ENCODE measurements around the gene HLA-DPB1.
A peak's percentile ranks its signal among the peaks of the same experiment; 100 is the strongest.

HLA-DPB1 gene

DNA sequence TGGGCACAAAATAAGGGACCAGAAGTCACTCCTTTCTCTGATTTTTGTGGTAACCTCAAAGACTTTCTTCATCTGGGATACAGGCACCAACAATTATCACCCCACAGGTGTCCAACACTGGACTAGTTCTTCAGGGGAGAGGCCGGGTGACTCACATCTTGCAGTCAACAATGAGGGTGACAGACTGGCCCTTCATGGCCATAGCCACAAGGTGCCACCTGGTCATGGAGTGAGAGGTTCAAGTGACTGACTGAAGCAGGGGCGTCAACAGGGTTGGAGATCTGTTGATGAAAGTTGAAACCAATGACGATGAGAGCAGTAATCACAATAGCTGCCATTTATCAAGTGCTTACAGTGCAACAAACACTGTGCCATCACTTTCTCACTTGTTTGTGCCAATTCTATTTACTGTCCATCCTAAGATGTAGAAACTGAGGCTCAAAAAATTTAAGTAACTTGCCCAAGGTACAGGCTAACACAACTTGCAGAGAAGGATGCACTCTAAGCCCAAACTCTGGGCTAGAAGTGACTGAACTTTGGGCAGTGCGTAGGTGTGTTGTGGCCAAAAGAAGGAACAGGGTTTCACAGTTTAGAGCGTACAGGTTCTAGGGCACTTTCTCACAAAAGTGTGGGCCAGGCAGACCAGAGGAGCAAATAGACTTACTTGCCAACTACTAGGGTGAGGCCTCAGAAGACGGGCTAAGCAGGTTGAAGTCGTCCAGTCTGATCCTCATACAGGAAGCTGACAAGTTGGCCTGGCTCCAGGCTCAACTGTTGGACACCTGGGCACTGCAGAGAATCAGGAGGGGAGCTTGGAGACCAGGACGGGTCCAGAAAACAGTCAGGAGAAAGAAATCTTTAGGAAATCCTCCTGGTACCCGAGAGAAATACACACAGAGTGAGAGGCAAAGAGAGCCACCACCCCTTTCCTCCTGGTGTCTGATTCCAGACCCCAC lies 30.4 kb downstream of the HLA-DPB1 start:
- ATAC-seq (peak; percentile 64), DNase-seq (ENCODE audit: low spot score in 2 of 2) (peak in 1 of 2 donors; percentile 46)
- Mint-ChIP-seq H3K9me3 (no peaks in the 10 kb centered on the region), H3K36me3 (no peaks in the 10 kb centered on the region), H3K4me1 (peaks cover 10% of the 10 kb centered on the region), H3K4me3 (no peak overlapping the region), H3K27ac (peak overlapping the region; percentile 10)

- no peaks in the 10 kb centered on the region for H3K9me3 Mint-ChIP-seq
- no peaks in the 10 kb centered on the region for H3K36me3 Mint-ChIP-seq
- ATAC-seq (no peak), DNase-seq (ENCODE audit: low spot score in 2 of 2) (no peak)
- no peak overlapping the region for H3K4me3 Mint-ChIP-seq
- no peak overlapping the region for H3K27ac Mint-ChIP-seq
- H3K4me1 Mint-ChIP-seq: peaks cover 10% of the 10 kb centered on the region
Measured at GRCh38 chr6:33107641-33108040, 31.9 kb downstream of the HLA-DPB1 start.

DNA sequence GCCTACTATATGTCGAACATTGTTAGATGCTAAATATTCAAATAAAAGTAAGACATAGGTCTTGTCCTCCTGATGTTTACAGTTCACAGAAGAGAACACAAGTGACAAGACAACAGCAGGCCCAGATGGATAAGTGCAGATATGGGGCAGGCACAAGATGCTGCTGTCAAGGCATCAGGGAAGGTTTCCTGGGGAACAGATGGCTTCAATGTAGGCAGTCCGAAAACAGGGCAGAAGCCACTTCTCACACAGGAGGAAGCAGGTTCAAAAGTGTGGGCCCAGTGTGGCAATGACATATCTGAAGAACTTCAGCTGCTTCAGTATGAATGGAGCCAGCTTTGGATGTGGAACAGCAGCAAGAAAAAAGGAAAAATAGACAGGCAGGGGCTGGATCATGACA lies 32.5 kb downstream of the HLA-DPB1 start:
- Mint-ChIP-seq H3K4me3 (no peak overlapping the region), H3K9me3 (no peaks in the 10 kb centered on the region), H3K27ac (no peak overlapping the region), H3K36me3 (no peaks in the 10 kb centered on the region), H3K4me1 (peaks cover 10% of the 10 kb centered on the region)
- ATAC-seq (no peak), DNase-seq (ENCODE audit: low spot score in 2 of 2) (peak in 1 of 2 donors; percentile 33)

DNA sequence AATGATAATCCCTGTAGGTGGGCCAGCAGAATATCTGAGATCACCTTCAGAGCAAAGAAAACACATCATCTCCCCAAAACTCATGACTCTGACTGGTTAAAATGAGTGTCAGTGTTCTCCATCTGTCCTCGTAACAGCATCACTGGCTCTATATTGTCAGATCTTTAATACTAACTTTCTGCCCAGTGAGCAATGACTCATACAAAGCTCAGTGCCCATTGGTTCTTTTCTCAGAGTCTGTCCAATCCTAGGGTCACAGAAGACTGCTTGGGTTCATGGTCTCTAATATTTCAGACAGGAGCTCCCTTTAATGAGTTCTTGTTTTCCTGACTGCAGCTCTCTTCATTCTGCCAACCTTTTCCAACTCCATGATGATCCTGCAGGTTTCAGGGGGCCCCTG lies 36.4 kb downstream of the HLA-DPB1 start:
- no peaks in the 10 kb centered on the region for H3K9me3 Mint-ChIP-seq
- DNase-seq (ENCODE audit: low spot score in 2 of 2) (peak in 1 of 2 donors; percentile 52), ATAC-seq (peak; percentile 94)
- H3K27ac Mint-ChIP-seq: no peak overlapping the region
- H3K4me1 Mint-ChIP-seq: peaks cover 9% of the 10 kb centered on the region
- H3K36me3 Mint-ChIP-seq: no peaks in the 10 kb centered on the region
- H3K4me3 Mint-ChIP-seq: no peak overlapping the region

DNA sequence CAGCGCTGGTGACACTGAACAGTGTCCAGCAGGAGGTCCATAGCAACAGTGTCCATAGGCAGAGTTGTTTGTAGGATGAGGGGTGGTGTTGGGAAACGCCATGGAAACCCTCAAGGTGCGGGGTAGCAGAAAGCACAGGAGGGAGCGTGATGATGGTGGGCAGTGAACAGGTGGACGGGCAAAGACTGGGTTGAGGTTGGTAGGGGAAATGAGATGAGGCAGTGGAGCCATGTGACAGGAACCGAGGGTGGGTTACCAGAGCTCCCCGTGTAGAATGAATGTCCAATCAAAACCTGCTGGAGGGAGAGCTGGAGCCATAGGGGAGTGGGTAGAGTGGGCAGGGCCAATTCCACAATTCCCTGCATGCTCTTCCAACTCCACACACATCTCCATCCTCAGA lies 38.0 kb downstream of the HLA-DPB1 start:
- no peaks in the 10 kb centered on the region for H3K36me3 Mint-ChIP-seq
- no peak for ATAC-seq
- H3K4me3 Mint-ChIP-seq: no peak overlapping the region
- H3K4me1 Mint-ChIP-seq: peaks cover 17% of the 10 kb centered on the region
- H3K9me3 Mint-ChIP-seq: no peaks in the 10 kb centered on the region
- H3K27ac Mint-ChIP-seq: no peak overlapping the region
- no peak for DNase-seq (ENCODE audit: low spot score in 2 of 2)

DNA sequence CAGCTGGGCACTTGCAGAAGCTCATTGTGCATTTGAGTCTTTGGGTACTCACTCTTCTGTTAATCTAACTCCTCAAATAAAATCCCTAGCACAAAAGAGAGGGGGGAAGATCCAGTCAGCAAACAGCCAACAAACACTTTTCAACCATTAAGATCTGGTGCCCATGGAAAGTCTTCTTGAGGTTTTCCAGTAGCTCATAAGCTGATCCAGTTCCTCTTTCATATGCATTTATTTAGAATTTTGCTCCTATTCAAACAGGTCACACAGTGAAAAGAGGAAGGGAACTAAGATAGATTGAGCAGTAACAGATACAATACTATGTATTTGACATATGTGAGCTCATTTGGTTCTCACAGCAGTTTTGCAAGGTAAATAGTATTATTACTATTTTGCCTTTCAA lies 38.6 kb downstream of the HLA-DPB1 start:
- no peaks in the 10 kb centered on the region for H3K9me3 Mint-ChIP-seq
- DNase-seq (ENCODE audit: low spot score in 2 of 2) (no peak), ATAC-seq (no peak)
- H3K4me1 Mint-ChIP-seq: peaks cover 17% of the 10 kb centered on the region
- no peak overlapping the region for H3K4me3 Mint-ChIP-seq
- H3K36me3 Mint-ChIP-seq: no peaks in the 10 kb centered on the region
- no peak overlapping the region for H3K27ac Mint-ChIP-seq

- DNase-seq (ENCODE audit: low spot score in 2 of 2): peak in 1 of 2 donors; percentile 25
- H3K27ac Mint-ChIP-seq: no peak overlapping the region
- peak overlapping the region; percentile 49 for H3K4me3 Mint-ChIP-seq
- ATAC-seq: no peak
- H3K4me1 Mint-ChIP-seq: peaks cover 17% of the 10 kb centered on the region
- H3K36me3 Mint-ChIP-seq: no peaks in the 10 kb centered on the region
- no peaks in the 10 kb centered on the region for H3K9me3 Mint-ChIP-seq
Measured at GRCh38 chr6:33116417-33116816, 40.6 kb downstream of the HLA-DPB1 start.

DNA sequence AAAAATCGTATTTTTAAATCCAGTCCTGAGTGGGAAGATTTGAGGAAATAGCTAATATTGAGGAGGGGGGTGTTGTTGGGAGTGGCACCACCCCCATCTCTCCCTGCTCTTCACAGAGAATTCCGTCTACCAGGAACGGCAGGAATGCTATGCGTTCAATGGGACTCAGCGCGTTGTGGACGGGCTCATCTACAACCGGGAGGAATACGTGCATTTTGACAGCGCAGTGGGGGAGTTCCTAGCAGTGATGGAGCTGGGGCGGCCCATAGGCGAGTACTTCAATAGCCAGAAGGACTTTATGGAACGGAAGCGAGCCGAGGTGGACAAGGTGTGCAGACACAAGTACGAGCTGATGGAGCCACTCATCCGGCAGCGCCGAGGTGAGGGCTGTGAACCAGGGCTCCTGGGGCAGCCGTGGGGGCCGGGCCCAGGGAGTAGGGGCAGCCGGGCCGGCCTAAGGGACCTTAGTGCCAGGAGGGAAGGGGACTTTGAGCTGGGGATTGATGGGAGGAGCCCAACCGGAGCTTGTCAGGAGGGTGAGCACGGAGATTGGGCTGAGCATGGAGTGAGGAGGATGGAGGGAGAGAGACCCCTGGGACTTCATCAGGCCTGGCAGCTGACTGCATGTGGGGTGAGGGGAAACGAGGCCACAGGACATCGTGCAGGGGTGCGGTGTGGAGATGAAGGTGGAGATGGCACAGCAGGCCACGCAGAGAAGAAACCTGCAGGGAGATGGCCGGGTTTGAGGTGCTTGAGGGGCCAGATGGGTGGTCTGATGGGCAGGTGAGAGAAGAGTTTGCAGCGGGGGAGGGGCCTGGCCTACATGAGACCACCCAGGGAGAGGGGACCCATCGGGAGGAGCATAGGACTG lies 41.3 kb downstream of the HLA-DPB1 start:
- no peaks in the 10 kb centered on the region for H3K36me3 Mint-ChIP-seq
- peak overlapping the region; percentile 49 for H3K4me3 Mint-ChIP-seq
- DNase-seq (ENCODE audit: low spot score in 2 of 2): peak in 1 of 2 donors; percentile 49
- H3K9me3 Mint-ChIP-seq: no peaks in the 10 kb centered on the region
- no peak overlapping the region for H3K27ac Mint-ChIP-seq
- ATAC-seq: peak; percentile 24
- H3K4me1 Mint-ChIP-seq: peaks cover 17% of the 10 kb centered on the region

DNA sequence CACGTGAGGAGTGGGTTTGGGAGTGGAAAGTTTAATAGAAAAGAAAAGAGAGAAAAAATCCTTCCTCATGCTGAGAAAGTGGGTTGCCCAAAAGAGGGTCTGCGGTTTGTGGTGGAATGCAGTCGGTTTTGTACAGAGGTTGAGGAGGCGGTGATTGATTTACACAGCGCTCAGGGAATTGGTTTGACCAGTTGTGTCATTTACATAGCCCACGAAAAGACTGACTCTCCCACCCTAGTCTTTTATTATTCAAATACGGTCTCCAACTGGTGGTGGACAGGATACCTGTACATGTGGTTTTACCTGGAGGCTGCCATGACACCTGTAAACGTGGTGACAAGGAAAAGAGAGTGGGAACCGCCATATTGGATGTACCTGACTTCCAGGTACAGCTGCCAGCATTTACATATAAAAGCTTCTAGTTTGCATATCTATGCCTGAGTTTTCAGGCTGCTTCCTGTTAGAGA lies 42.1 kb downstream of the HLA-DPB1 start:
- peaks cover 17% of the 10 kb centered on the region for H3K4me1 Mint-ChIP-seq
- DNase-seq (ENCODE audit: low spot score in 2 of 2) (peak in 1 of 2 donors; percentile 28), ATAC-seq (no peak)
- H3K9me3 Mint-ChIP-seq: no peaks in the 10 kb centered on the region
- H3K4me3 Mint-ChIP-seq: peak overlapping the region; percentile 49
- no peak overlapping the region for H3K27ac Mint-ChIP-seq
- no peaks in the 10 kb centered on the region for H3K36me3 Mint-ChIP-seq

DNA sequence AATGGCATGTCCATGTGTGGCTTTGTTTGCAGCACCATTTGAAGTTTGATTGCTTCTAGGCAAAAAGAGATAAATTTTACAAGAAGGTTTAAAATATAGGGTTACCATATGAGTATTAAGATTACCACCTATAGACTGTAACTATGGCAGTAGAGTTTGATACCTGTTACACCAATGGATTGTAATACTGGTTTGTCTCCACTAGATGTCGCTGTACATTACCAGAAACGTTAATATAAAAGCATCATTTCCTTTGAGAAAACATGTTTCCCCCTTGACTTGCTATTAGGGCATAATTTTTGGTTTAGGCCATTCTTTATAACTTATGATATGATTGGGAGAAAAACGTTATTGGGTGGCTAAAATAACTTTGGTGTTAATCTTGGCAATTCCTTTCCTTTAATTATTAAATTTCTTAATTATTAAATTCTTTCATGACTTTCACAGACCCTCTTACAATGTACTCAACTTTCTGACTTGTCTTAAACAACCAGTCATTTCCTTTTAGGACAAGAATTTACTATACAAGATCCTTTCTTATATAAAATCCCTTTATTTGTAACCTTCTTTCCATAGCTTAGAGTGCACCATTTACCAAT lies 42.8 kb downstream of the HLA-DPB1 start:
- Mint-ChIP-seq H3K9me3 (peaks cover under 1% of the 10 kb centered on the region), H3K36me3 (no peaks in the 10 kb centered on the region), H3K4me1 (peaks cover 17% of the 10 kb centered on the region), H3K27ac (no peak overlapping the region), H3K4me3 (no peak overlapping the region)
- ATAC-seq (peak; percentile 62), DNase-seq (ENCODE audit: low spot score in 2 of 2) (peak in 1 of 2 donors; percentile 40)

DNA sequence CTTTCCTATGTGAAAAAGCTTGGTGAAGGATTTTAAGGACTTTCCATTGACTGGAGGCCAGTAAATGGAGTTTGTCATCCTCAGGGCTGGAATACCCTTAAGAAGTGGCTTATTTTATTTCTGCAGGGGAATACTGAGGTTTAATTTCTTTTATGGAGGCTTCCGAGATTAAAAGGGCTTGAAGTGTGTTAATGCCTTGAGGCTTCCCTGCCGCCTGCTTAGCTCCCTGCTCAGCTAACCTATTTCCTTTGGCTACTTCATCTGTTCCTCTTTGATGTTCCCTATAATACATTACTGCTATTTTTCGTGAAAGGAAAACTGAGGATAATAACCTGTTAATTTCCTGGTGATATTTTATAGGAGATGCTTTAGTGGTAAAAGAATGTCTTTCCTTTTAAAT lies 44.2 kb downstream of the HLA-DPB1 start:
- Mint-ChIP-seq H3K4me1 (peaks cover 17% of the 10 kb centered on the region), H3K27ac (no peak overlapping the region), H3K9me3 (peaks cover 5% of the 10 kb centered on the region), H3K36me3 (no peaks in the 10 kb centered on the region), H3K4me3 (no peak overlapping the region)
- DNase-seq (ENCODE audit: low spot score in 2 of 2): no peak
- ATAC-seq: no peak

- Mint-ChIP-seq H3K4me3 (no peak overlapping the region), H3K4me1 (no peaks in the 10 kb centered on the region)
Measured at GRCh38 chr6:33123181-33123580, 47.4 kb downstream of the HLA-DPB1 start.

GRCh38 chr6:33123732-33124524 lies 48.1 kb downstream of the HLA-DPB1 start:
- H3K9me3 Mint-ChIP-seq: peaks cover 5% of the 10 kb centered on the region
- H3K27ac Mint-ChIP-seq: no peak overlapping the region
- H3K36me3 Mint-ChIP-seq: no peaks in the 10 kb centered on the region
- DNase-seq (ENCODE audit: low spot score in 2 of 2): no peak
- peak; percentile 55 for ATAC-seq
- no peak overlapping the region for H3K4me3 Mint-ChIP-seq
- no peaks in the 10 kb centered on the region for H3K4me1 Mint-ChIP-seq

More at GRCh38 chr6:33123181-33123580, 47.4 kb downstream of the HLA-DPB1 start:
- DNase-seq (ENCODE audit: low spot score in 2 of 2) (no peak), ATAC-seq (no peak)
- peaks cover 5% of the 10 kb centered on the region for H3K9me3 Mint-ChIP-seq
- no peaks in the 10 kb centered on the region for H3K36me3 Mint-ChIP-seq
- H3K27ac Mint-ChIP-seq: no peak overlapping the region

DNA sequence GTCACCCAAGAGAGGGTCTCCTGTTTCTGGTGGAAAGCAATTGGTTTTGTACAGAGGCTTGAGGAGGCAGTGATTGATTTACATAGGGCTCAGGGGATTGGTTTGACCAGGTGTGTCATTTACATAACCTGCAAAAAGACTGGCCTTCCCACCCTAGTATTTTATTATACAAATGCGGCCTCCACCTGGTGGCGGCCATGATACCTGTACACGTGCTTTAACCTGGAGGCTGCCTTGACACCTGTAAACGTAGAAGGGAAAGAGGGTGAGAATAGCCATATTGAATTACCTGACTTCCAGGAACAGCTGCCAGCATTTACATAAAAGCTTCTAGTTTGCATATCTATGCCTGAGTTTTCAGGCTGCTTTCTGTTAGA lies 48.7 kb downstream of the HLA-DPB1 start:
- Mint-ChIP-seq H3K9me3 (peaks cover 5% of the 10 kb centered on the region), H3K27ac (no peak overlapping the region), H3K4me1 (no peaks in the 10 kb centered on the region), H3K4me3 (no peak overlapping the region), H3K36me3 (no peaks in the 10 kb centered on the region)
- ATAC-seq (no peak), DNase-seq (ENCODE audit: low spot score in 2 of 2) (no peak)
